A549 (cell line): ENCODE measurements around the gene PTGES3L.
A peak's percentile ranks its signal among the peaks of the same experiment; 100 is the strongest.

Source experiments
- CEBPB ChIP-seq, 2 experiments: fragments of >200 bp in 1 of 2; sonication (Bioruptor Twin) in 1 of 2; formaldehyde crosslinking in 1 of 2; IDR thresholded peaks; 2 replicates each; pipeline ENCODE4 v1.6.1; 2012 to 2016
- JUN ChIP-seq, 2 experiments: fragments of >200 bp; sonication (Bioruptor Twin); formaldehyde crosslinking; IDR thresholded peaks; 2 replicates in 1 of 2; 3 replicates in 1 of 2; pipeline ENCODE4 v1.6.1; 2016 to 2017
- JUNB ChIP-seq: fragments of >200 bp; sonication (Bioruptor Twin); formaldehyde crosslinking; IDR thresholded peaks from 2 replicates; pipeline ENCODE4 v1.6.1; 2016
- MAFK ChIP-seq: fragments of 450-650 bp; IDR thresholded peaks from 2 replicates; pipeline ENCODE4 v1.6.1; 2014; ENCODE audit not compliant: partially characterized antibody
- NPAS2 ChIP-seq: fragments of 250-450 bp; sonication (Bioruptor Pico); IDR thresholded peaks from 2 replicates; pipeline ENCODE4 v1.8.0; 2022; ENCODE audit warnings: mild to moderate bottlenecking, moderate library complexity, borderline replicate concordance
- POLR2A ChIP-seq: IDR thresholded peaks from 2 replicates; pipeline ENCODE4 v1.6.1; 2012; ENCODE audit warnings: mild to moderate bottlenecking, low read length
- RCOR1 ChIP-seq: fragments of 150-350 bp; IDR thresholded peaks from 2 replicates; pipeline ENCODE4 v1.6.1; 2014; ENCODE audit warnings: antibody characterized with exemption, low read length, low read depth
- TF ChIP-seq, protein P1 (sequence below): fragments of >200 bp; sonication (Bioruptor Twin); formaldehyde crosslinking; IDR thresholded peaks from 3 replicates; pipeline ENCODE4 v1.5.1; 2016
- TF ChIP-seq, protein P2 (sequence below): fragments of >200 bp; sonication (Bioruptor Twin); formaldehyde crosslinking; IDR thresholded peaks from 3 replicates; pipeline ENCODE4 v1.6.1; 2016

DNA sequence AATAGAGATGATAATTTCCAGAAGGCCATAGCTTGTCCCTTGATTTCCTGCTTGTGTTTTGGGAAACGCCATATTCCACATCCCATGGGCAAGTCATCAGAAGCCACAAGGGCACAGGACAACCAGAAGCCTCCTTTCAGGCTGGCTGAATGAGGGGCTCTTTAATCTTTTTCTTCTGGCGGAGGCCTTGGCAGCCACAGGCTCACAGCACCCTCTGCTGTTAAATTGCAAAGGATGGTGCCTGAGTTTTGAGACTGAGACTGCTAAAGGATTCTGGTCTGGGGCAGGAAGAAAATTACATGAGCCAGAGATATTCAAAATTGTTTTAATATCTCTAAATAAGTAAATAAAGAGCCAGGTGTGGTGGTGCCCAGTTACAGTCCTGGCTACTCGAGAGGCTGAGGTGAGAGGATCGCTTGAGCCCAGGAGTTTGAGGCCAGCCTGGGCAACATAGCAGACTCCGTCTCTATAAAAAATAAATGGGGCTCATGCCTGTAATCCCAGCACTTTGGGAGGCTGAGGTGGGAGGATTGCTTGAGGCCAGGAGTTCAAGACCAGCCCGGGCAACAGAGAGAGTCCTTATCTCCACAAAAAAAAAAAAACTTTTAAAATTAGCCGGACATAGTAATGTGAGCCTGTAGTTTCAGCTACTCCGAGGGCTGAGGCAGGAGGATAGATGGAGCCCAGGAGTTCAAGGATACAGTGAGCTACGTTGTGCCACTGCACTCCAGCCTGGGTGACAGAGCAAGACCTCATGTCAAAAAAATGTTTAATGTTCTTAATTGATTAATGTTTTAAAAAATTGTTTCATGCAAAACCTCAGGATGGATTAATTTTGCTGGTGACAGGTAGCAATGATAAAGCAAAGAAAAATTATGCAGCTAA is 41.9 kb downstream of the PTGES3L start:
- no peak for TF ChIP-seq POLR2A
- TF ChIP-seq, protein P1, sequence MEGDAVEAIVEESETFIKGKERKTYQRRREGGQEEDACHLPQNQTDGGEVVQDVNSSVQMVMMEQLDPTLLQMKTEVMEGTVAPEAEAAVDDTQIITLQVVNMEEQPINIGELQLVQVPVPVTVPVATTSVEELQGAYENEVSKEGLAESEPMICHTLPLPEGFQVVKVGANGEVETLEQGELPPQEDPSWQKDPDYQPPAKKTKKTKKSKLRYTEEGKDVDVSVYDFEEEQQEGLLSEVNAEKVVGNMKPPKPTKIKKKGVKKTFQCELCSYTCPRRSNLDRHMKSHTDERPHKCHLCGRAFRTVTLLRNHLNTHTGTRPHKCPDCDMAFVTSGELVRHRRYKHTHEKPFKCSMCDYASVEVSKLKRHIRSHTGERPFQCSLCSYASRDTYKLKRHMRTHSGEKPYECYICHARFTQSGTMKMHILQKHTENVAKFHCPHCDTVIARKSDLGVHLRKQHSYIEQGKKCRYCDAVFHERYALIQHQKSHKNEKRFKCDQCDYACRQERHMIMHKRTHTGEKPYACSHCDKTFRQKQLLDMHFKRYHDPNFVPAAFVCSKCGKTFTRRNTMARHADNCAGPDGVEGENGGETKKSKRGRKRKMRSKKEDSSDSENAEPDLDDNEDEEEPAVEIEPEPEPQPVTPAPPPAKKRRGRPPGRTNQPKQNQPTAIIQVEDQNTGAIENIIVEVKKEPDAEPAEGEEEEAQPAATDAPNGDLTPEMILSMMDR: peak; percentile 93
- no peak for TF ChIP-seq JUNB
- no peak for TF ChIP-seq MAFK
- TF ChIP-seq NPAS2 (CRISPR knock-in tag): no peak
- TF ChIP-seq RCOR1: no peak
- TF ChIP-seq CEBPB (IDR thresholded peaks at IDR 0.05): no peak
- TF ChIP-seq JUN (IDR thresholded peaks at IDR 0.05): no peak
- TF ChIP-seq, protein P2, sequence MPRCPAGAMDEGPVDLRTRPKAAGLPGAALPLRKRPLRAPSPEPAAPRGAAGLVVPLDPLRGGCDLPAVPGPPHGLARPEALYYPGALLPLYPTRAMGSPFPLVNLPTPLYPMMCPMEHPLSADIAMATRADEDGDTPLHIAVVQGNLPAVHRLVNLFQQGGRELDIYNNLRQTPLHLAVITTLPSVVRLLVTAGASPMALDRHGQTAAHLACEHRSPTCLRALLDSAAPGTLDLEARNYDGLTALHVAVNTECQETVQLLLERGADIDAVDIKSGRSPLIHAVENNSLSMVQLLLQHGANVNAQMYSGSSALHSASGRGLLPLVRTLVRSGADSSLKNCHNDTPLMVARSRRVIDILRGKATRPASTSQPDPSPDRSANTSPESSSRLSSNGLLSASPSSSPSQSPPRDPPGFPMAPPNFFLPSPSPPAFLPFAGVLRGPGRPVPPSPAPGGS: no peak
